ENCODE results near the gene HIVEP3.

GRCh38 chr1:41666981-41667631 lies 251.6 kb downstream of the HIVEP3 start:
- no peak for TF ChIP-seq CTCF (IDR thresholded peaks at IDR 0.05)
- no peak for TF ChIP-seq POLR2A (IDR thresholded peaks at IDR 0.05)

Measured in right lobe of liver (tissue), 4 donors.